ENCODE data around the gene SPTBN5.

- TF ChIP-seq CTCF (IDR thresholded peaks at IDR 0.05), result no peak
- TF ChIP-seq POLR2A (IDR thresholded peaks at IDR 0.05), result no peak
These were observed 55.4 kb downstream of the SPTBN5 start, which contains the start of gene PLA2G4B for GRCh38 chr15:41838400-41838897.

All from heart left ventricle (tissue), 13 donors.